ENCODE results near the gene PPM1L. TPM values are rescaled to one million over a fixed set of nuclear protein-coding genes. Genes with fewer than 3 reads are reported as not detected.

PPM1L gene
- total and polyA plus RNA-seq, 2 experiments from 2014 or later = 1.2 to 12.6 TPM

DNA sequence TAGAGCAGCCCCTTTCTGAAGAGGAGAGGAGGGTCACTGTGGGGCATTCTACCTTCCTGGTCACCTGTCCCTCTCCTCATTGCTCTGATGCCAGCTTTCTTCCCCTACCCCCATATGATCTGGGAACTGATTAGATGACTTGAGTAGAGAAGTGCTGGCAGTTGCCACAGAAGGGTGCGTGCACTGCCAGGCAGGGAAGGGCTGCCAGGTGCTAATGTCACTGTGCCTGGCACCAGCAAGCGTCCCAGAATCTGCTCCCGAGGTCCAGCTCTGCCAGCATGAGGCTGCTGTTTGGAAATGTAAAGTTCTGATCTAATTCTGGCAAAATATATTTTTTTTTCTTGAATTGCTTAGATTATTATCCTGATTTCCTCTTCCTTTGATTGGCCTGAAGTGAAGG is 52.8 kb downstream of the PPM1L start:
- H3K36me3 ChIP-seq = no peaks in the 10 kb centered on the region
- H3K9me3 ChIP-seq (ENCODE audit: low read depth) = no peaks in the 10 kb centered on the region
- H3K27ac ChIP-seq = peak overlapping the region; percentile 14
- H3K4me3 ChIP-seq = no peak overlapping the region
- H3K4me1 ChIP-seq (ENCODE audit: low read depth) = no peaks in the 10 kb centered on the region
- no peaks in the 10 kb centered on the region for H3K27me3 ChIP-seq
- no peak for DNase-seq (ENCODE audit: low read depth in 1 of 2, low spot score in 1 of 2)
- TF ChIP-seq, protein P1, sequence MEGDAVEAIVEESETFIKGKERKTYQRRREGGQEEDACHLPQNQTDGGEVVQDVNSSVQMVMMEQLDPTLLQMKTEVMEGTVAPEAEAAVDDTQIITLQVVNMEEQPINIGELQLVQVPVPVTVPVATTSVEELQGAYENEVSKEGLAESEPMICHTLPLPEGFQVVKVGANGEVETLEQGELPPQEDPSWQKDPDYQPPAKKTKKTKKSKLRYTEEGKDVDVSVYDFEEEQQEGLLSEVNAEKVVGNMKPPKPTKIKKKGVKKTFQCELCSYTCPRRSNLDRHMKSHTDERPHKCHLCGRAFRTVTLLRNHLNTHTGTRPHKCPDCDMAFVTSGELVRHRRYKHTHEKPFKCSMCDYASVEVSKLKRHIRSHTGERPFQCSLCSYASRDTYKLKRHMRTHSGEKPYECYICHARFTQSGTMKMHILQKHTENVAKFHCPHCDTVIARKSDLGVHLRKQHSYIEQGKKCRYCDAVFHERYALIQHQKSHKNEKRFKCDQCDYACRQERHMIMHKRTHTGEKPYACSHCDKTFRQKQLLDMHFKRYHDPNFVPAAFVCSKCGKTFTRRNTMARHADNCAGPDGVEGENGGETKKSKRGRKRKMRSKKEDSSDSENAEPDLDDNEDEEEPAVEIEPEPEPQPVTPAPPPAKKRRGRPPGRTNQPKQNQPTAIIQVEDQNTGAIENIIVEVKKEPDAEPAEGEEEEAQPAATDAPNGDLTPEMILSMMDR (IDR thresholded peaks at IDR 0.05; ENCODE audit: low read depth, low read length) = no peak

DNA sequence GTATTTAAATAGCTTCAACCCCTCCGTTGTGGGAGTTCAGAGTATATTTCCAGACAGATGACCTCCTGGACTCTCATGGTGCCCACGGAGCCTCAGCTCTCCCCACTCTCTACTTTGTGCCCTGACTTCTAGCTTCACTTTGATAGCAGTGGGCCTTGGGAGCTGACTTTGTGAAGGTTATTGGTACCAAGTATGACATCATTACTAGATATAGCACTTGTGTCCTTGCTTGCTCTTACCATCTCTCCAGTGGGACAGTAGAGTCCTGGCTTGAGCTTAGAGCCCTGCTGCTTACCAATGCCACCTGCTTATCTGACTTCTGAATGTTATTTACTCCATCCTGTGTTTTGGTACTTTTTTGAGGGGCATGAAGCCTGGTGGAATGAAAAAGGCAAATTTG is 53.4 kb downstream of the PPM1L start:
- Histone ChIP-seq H3K9me3 (ENCODE audit: low read depth) (no peaks in the 10 kb centered on the region), H3K4me1 (ENCODE audit: low read depth) (no peaks in the 10 kb centered on the region), H3K4me3 (no peak overlapping the region), H3K36me3 (no peaks in the 10 kb centered on the region), H3K27ac (no peak overlapping the region), H3K27me3 (no peaks in the 10 kb centered on the region)
- TF ChIP-seq, protein P1 (IDR thresholded peaks at IDR 0.05; ENCODE audit: low read depth, low read length) = no peak
- no peak for DNase-seq (ENCODE audit: low read depth in 1 of 2, low spot score in 1 of 2)

DNA sequence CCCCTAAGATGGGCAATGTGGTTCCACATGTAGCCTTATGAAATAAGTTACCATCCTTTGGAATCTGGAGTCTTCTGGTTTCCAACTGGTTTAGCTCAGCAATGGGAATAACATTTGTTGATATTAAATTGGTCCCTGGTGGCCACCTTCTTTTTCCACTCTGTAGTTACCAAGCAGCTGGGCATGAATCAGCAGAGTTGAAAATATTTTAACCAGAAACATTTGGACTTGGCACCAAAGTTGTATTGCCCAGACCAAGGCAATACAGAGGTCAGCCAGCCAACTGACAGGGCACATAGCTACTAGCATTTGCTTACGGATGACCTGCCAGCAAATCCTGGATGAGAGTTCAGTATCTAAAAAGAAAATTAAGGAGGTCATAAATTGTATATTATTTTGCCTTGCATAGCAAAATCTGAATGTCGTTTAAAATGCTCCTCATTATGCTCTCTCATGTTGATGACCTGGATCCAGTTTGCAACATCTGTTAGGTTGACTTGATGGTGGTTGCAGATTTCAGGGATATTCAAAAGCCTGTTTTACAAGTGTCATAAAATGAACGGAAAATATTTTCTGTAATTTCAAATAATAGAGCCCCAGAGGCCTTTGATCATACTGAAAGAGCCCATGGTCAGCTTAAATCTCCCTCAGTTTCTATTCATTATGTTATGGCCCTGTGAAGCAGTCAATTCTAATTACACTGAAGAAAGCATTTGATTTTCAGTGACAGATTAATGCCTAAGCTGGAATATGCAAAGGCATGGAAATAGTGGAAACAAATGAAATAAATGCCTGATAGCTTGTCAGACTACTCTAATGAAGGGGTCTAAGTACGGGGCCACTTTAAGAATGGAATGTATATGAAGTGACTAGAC is 54.6 kb downstream of the PPM1L start:
- H3K27me3 ChIP-seq = no peaks in the 10 kb centered on the region
- H3K4me1 ChIP-seq (ENCODE audit: low read depth) = no peaks in the 10 kb centered on the region
- no peaks in the 10 kb centered on the region for H3K36me3 ChIP-seq
- TF ChIP-seq, protein P1 (IDR thresholded peaks at IDR 0.05; ENCODE audit: low read depth, low read length) = no peak
- H3K4me3 ChIP-seq = no peak overlapping the region
- no peak overlapping the region for H3K27ac ChIP-seq
- DNase-seq (ENCODE audit: low read depth in 1 of 2, low spot score in 1 of 2) = no peak
- no peaks in the 10 kb centered on the region for H3K9me3 ChIP-seq (ENCODE audit: low read depth)

DNA sequence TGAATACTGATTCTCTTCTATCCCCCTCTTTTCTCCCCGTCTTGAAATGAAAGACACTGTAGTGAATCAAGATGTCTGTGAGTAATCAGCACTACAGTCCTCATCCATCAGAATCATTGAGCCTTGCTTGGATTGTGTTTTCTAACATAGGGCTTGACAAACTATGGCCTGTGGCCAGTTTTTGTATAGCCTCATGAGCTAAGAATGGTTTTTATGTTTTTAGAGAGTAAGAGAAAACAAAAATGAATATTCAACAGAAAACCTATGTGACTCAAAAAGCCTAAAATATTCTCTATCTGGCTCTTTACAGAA is 55.2 kb downstream of the PPM1L start:
- Histone ChIP-seq H3K4me1 (ENCODE audit: low read depth) (no peaks in the 10 kb centered on the region), H3K27ac (no peak overlapping the region), H3K4me3 (no peak overlapping the region), H3K36me3 (no peaks in the 10 kb centered on the region), H3K9me3 (ENCODE audit: low read depth) (no peaks in the 10 kb centered on the region), H3K27me3 (no peaks in the 10 kb centered on the region)
- TF ChIP-seq, protein P1 (IDR thresholded peaks at IDR 0.05; ENCODE audit: low read depth, low read length) = no peak
- no peak for DNase-seq (ENCODE audit: low read depth in 1 of 2, low spot score in 1 of 2)

DNA sequence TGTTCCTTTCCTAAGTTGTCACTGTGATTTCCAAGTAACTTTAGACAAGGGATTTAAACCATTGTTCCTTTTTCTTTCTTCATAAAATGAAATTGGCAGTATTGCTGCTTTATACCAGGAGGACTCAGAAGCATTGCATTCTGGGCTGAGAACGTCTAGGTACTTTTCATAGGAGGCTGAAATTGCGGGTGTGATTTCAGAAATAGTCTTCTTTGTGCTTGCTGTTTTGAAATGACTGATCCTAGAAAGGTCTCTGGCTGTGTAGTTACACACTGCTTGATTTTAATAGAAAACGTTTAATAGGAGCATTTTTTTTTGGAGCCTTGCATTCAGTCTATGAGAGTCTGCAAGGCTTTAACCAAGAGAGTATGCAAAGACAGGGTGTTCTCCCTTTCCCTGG is 56.3 kb downstream of the PPM1L start:
- H3K9me3 ChIP-seq (ENCODE audit: low read depth) = no peaks in the 10 kb centered on the region
- no peaks in the 10 kb centered on the region for H3K36me3 ChIP-seq
- TF ChIP-seq, protein P1 (IDR thresholded peaks at IDR 0.05; ENCODE audit: low read depth, low read length) = no peak
- no peak overlapping the region for H3K27ac ChIP-seq
- no peaks in the 10 kb centered on the region for H3K4me1 ChIP-seq (ENCODE audit: low read depth)
- H3K27me3 ChIP-seq = no peaks in the 10 kb centered on the region
- H3K4me3 ChIP-seq = no peak overlapping the region
- DNase-seq (ENCODE audit: low read depth in 1 of 2, low spot score in 1 of 2) = no peak
